H1 (cell line): ENCODE results near the gene HSFX2.
"Not testable (repeated sequence)": the region's sequence is repeated elsewhere in the genome, so short reads cannot be mapped to it uniquely, and the experiment has no call there.

Source experiments
- CREB1 ChIP-seq: IDR thresholded peaks from 2 replicates; pipeline ENCODE4 v1.6.1; 2012; ENCODE audit warnings: inconsistent platforms
- TF ChIP-seq, protein P1 (sequence below): IDR thresholded peaks from 2 replicates; pipeline ENCODE4 v1.6.1; 2012; ENCODE audit warnings: low read length, inconsistent platforms

DNA sequence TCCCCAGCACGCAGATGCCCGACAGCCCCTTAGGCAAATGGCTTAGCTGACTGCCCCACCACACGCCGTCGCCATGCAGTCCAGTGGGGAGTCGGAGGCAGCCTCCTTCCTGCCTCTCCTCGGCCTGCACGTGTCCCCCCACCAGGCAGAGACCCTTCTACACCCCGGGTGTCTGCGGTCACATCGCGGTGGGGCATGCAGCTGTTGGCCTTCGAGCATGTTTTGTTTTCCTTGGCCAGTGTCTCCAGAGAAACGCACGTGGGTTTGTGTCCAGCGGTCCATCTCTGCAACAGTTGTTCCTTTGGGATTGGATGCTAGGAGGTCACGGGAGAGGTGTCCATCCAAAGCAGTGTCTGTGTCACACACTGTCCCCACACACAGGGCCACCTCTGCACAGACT lies at the start of gene HSFX2:
- TF ChIP-seq, protein P1, sequence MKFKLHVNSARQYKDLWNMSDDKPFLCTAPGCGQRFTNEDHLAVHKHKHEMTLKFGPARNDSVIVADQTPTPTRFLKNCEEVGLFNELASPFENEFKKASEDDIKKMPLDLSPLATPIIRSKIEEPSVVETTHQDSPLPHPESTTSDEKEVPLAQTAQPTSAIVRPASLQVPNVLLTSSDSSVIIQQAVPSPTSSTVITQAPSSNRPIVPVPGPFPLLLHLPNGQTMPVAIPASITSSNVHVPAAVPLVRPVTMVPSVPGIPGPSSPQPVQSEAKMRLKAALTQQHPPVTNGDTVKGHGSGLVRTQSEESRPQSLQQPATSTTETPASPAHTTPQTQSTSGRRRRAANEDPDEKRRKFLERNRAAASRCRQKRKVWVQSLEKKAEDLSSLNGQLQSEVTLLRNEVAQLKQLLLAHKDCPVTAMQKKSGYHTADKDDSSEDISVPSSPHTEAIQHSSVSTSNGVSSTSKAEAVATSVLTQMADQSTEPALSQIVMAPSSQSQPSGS = not testable (repeated sequence)
- TF ChIP-seq CREB1 = not testable (repeated sequence)
